ENCODE measurements around the gene IPMK.
"Not testable (repeated sequence)": the region's sequence is repeated elsewhere in the genome, so short reads cannot be mapped to it uniquely, and the experiment has no call there.

The IPMK gene

GRCh38 chr10:58266003-58266825, 1.5 kb downstream of the IPMK start:
- Histone ChIP-seq H3K36me3 (ENCODE audit: insufficient read depth, low read length) (no peaks in the 10 kb centered on the region), H3K4me3 (ENCODE audit: low read length) (peak overlapping the region; percentile 89), H3K9ac (ENCODE audit: low read depth, low read length) (peak overlapping the region; percentile 87), H3K9me3 (replicated peaks; ENCODE audit: low read length) (no peaks in the 10 kb centered on the region), H3K4me1 (ENCODE audit: control insufficient read depth, insufficient read depth, low read length) (peaks cover 8% of the 10 kb centered on the region), H3K27me3 (ENCODE audit: control insufficient read depth, insufficient read depth, low read length) (no peaks in the 10 kb centered on the region), H3K4me2 (ENCODE audit: low read length) (peak overlapping the region; percentile 97)

- H3K36me3 ChIP-seq (ENCODE audit: insufficient read depth, low read length): no peaks in the 10 kb centered on the region
- no peaks in the 10 kb centered on the region for H3K27me3 ChIP-seq (ENCODE audit: control insufficient read depth, insufficient read depth, low read length)
- no peaks in the 10 kb centered on the region for H3K9me3 ChIP-seq (replicated peaks; ENCODE audit: low read length)
- H3K9ac ChIP-seq (ENCODE audit: low read depth, low read length): peak overlapping the region; percentile 87
- no peak overlapping the region for H3K4me3 ChIP-seq (ENCODE audit: low read length)
- peaks cover 3% of the 10 kb centered on the region for H3K4me1 ChIP-seq (ENCODE audit: control insufficient read depth, insufficient read depth, low read length)
- H3K4me2 ChIP-seq (ENCODE audit: low read length): peak overlapping the region; percentile 97
Measured at GRCh38 chr10:58265249-58265648, 2.4 kb downstream of the IPMK start.

- H3K4me2 ChIP-seq (ENCODE audit: low read length): no peak overlapping the region
- H3K4me1 ChIP-seq (ENCODE audit: control insufficient read depth, insufficient read depth, low read length): peaks cover 3% of the 10 kb centered on the region
- no peaks in the 10 kb centered on the region for H3K36me3 ChIP-seq (ENCODE audit: insufficient read depth, low read length)
- H3K27me3 ChIP-seq (ENCODE audit: control insufficient read depth, insufficient read depth, low read length): no peaks in the 10 kb centered on the region
- no peaks in the 10 kb centered on the region for H3K9me3 ChIP-seq (replicated peaks; ENCODE audit: low read length)
- no peak overlapping the region for H3K9ac ChIP-seq (ENCODE audit: low read depth, low read length)
- no peak overlapping the region for H3K4me3 ChIP-seq (ENCODE audit: low read length)
Measured at GRCh38 chr10:58264780-58265179, 2.9 kb downstream of the IPMK start.

- Histone ChIP-seq H3K9me3 (replicated peaks; ENCODE audit: low read length) (no peaks in the 10 kb centered on the region), H3K4me1 (ENCODE audit: control insufficient read depth, insufficient read depth, low read length) (peaks cover 3% of the 10 kb centered on the region), H3K36me3 (ENCODE audit: insufficient read depth, low read length) (no peaks in the 10 kb centered on the region), H3K4me2 (ENCODE audit: low read length) (no peak overlapping the region), H3K27me3 (ENCODE audit: control insufficient read depth, insufficient read depth, low read length) (no peaks in the 10 kb centered on the region), H3K9ac (ENCODE audit: low read depth, low read length) (no peak overlapping the region), H3K4me3 (ENCODE audit: low read length) (no peak overlapping the region)
Measured at GRCh38 chr10:58262766-58263165, 4.9 kb downstream of the IPMK start.

GRCh38 chr10:58260334-58260733, 7.4 kb downstream of the IPMK start:
- H3K36me3 ChIP-seq (ENCODE audit: insufficient read depth, low read length): no peaks in the 10 kb centered on the region
- no peaks in the 10 kb centered on the region for H3K9me3 ChIP-seq (replicated peaks; ENCODE audit: low read length)
- H3K9ac ChIP-seq (ENCODE audit: low read depth, low read length): no peak overlapping the region
- no peak overlapping the region for H3K4me3 ChIP-seq (ENCODE audit: low read length)
- H3K4me1 ChIP-seq (ENCODE audit: control insufficient read depth, insufficient read depth, low read length): no peaks in the 10 kb centered on the region
- no peaks in the 10 kb centered on the region for H3K27me3 ChIP-seq (ENCODE audit: control insufficient read depth, insufficient read depth, low read length)
- H3K4me2 ChIP-seq (ENCODE audit: low read length): no peak overlapping the region

GRCh38 chr10:58258977-58259692, 8.6 kb downstream of the IPMK start:
- H3K27me3 ChIP-seq (ENCODE audit: control insufficient read depth, insufficient read depth, low read length): no peaks in the 10 kb centered on the region
- no peak overlapping the region for H3K4me2 ChIP-seq (ENCODE audit: low read length)
- H3K4me1 ChIP-seq (ENCODE audit: control insufficient read depth, insufficient read depth, low read length): no peaks in the 10 kb centered on the region
- no peak overlapping the region for H3K4me3 ChIP-seq (ENCODE audit: low read length)
- no peaks in the 10 kb centered on the region for H3K36me3 ChIP-seq (ENCODE audit: insufficient read depth, low read length)
- H3K9ac ChIP-seq (ENCODE audit: low read depth, low read length): no peak overlapping the region
- no peaks in the 10 kb centered on the region for H3K9me3 ChIP-seq (replicated peaks; ENCODE audit: low read length)

- not testable (repeated sequence) for H3K36me3 ChIP-seq (ENCODE audit: insufficient read depth, low read length); H3K4me3 ChIP-seq (ENCODE audit: low read length); H3K9ac ChIP-seq (ENCODE audit: low read depth, low read length); H3K9me3 ChIP-seq (replicated peaks; ENCODE audit: low read length); H3K4me1 ChIP-seq (ENCODE audit: control insufficient read depth, insufficient read depth, low read length); H3K27me3 ChIP-seq (ENCODE audit: control insufficient read depth, insufficient read depth, low read length); H3K4me2 ChIP-seq (ENCODE audit: low read length)
Measured at GRCh38 chr10:58256013-58256780, 11.5 kb downstream of the IPMK start.

GRCh38 chr10:58254644-58255043, 13.1 kb downstream of the IPMK start:
- Histone ChIP-seq H3K4me1 (ENCODE audit: control insufficient read depth, insufficient read depth, low read length) (no peaks in the 10 kb centered on the region), H3K4me2 (ENCODE audit: low read length) (no peak overlapping the region), H3K9me3 (replicated peaks; ENCODE audit: low read length) (no peaks in the 10 kb centered on the region), H3K36me3 (ENCODE audit: insufficient read depth, low read length) (no peaks in the 10 kb centered on the region), H3K27me3 (ENCODE audit: control insufficient read depth, insufficient read depth, low read length) (no peaks in the 10 kb centered on the region), H3K9ac (ENCODE audit: low read depth, low read length) (no peak overlapping the region), H3K4me3 (ENCODE audit: low read length) (no peak overlapping the region)

GRCh38 chr10:58253184-58253583, 14.5 kb downstream of the IPMK start:
- Histone ChIP-seq H3K4me1 (ENCODE audit: control insufficient read depth, insufficient read depth, low read length) (no peaks in the 10 kb centered on the region), H3K9me3 (replicated peaks; ENCODE audit: low read length) (no peaks in the 10 kb centered on the region), H3K36me3 (ENCODE audit: insufficient read depth, low read length) (no peaks in the 10 kb centered on the region), H3K4me3 (ENCODE audit: low read length) (no peak overlapping the region), H3K27me3 (ENCODE audit: control insufficient read depth, insufficient read depth, low read length) (no peaks in the 10 kb centered on the region), H3K4me2 (ENCODE audit: low read length) (no peak overlapping the region), H3K9ac (ENCODE audit: low read depth, low read length) (no peak overlapping the region)

GRCh38 chr10:58244666-58245065, 23.0 kb downstream of the IPMK start:
- not testable (repeated sequence) for H3K4me2 ChIP-seq (ENCODE audit: low read length); H3K4me3 ChIP-seq (ENCODE audit: low read length); H3K9ac ChIP-seq (ENCODE audit: low read depth, low read length); H3K36me3 ChIP-seq (ENCODE audit: insufficient read depth, low read length); H3K27me3 ChIP-seq (ENCODE audit: control insufficient read depth, insufficient read depth, low read length); H3K9me3 ChIP-seq (replicated peaks; ENCODE audit: low read length)
- peaks cover 19% of the 10 kb centered on the region for H3K4me1 ChIP-seq (ENCODE audit: control insufficient read depth, insufficient read depth, low read length)

GRCh38 chr10:58244242-58244641, 23.5 kb downstream of the IPMK start:
- H3K9me3 ChIP-seq (replicated peaks; ENCODE audit: low read length); H3K36me3 ChIP-seq (ENCODE audit: insufficient read depth, low read length); H3K4me2 ChIP-seq (ENCODE audit: low read length); H3K4me3 ChIP-seq (ENCODE audit: low read length); H3K27me3 ChIP-seq (ENCODE audit: control insufficient read depth, insufficient read depth, low read length); H3K9ac ChIP-seq (ENCODE audit: low read depth, low read length): not testable (repeated sequence)
- H3K4me1 ChIP-seq (ENCODE audit: control insufficient read depth, insufficient read depth, low read length): peaks cover 23% of the 10 kb centered on the region

Data from skeletal muscle satellite cell (primary cell).